ENCODE measurements around the gene EPS15. TPM values are rescaled to one million over a fixed set of nuclear protein-coding genes. Genes with fewer than 3 reads are reported as not detected.

Gene EPS15
- total and polyA plus RNA-seq, 7 donors: 16.4 to 131 (median 72.4) TPM

GRCh38 chr1:51498924-51499323 lies 20.1 kb downstream of the EPS15 start:
- Histone ChIP-seq H3K27ac (no peak overlapping the region), H3K9me3 (no peaks in the 10 kb centered on the region), H3K27me3 (no peaks in the 10 kb centered on the region), H3K4me1 (peaks cover 0 to 43% (median 22%) of the 10 kb centered on the region in 4 donors), H3K36me3 (no peaks in the 10 kb centered on the region), H3K4me3 (no peak overlapping the region)
- no peak for TF ChIP-seq CTCF (IDR thresholded peaks at IDR 0.05)
- TF ChIP-seq POLR2A (IDR thresholded peaks at IDR 0.05): no peak
- TF ChIP-seq POLR2AphosphoS5 (IDR thresholded peaks at IDR 0.05): no peak
- no peak for TF ChIP-seq EP300 (IDR thresholded peaks at IDR 0.05)
- DNase-seq: no peak
- WGBS, 2 donors: 71 to 90% methylated on average over 2 of the region's 2 CpGs
- intact Hi-C loops (cut with DNase I): no loop called here

GRCh38 chr1:51497340-51497739 lies 21.7 kb downstream of the EPS15 start:
- H3K27ac ChIP-seq: peak overlapping the region in 1 of 4 donors; percentile 66
- H3K9me3 ChIP-seq: no peaks in the 10 kb centered on the region
- 92 to 96% methylated on average over 5 of the region's 5 CpGs for WGBS, 2 donors
- intact Hi-C loops (cut with DNase I): no loop called here
- H3K36me3 ChIP-seq: no peaks in the 10 kb centered on the region
- H3K27me3 ChIP-seq: no peaks in the 10 kb centered on the region
- TF ChIP-seq EP300 (IDR thresholded peaks at IDR 0.05) (no peak), CTCF (IDR thresholded peaks at IDR 0.05) (no peak), POLR2AphosphoS5 (IDR thresholded peaks at IDR 0.05) (no peak), POLR2A (IDR thresholded peaks at IDR 0.05) (no peak)
- peaks cover 0 to 53% (median 33%) of the 10 kb centered on the region in 4 donors for H3K4me1 ChIP-seq
- H3K4me3 ChIP-seq: no peak overlapping the region
- DNase-seq: no peak

GRCh38 chr1:51494138-51494830 lies 24.8 kb downstream of the EPS15 start:
- H3K4me1 ChIP-seq: peaks cover 0 to 65% (median 56%) of the 10 kb centered on the region in 4 donors
- intact Hi-C loops (cut with DNase I): no loop called here
- WGBS, 2 donors: 56 to 81% methylated on average over 1 of the region's 1 CpG
- no peak for DNase-seq
- H3K4me3 ChIP-seq: no peak overlapping the region
- TF ChIP-seq POLR2AphosphoS5 (IDR thresholded peaks at IDR 0.05) (no peak), CTCF (IDR thresholded peaks at IDR 0.05) (no peak), POLR2A (IDR thresholded peaks at IDR 0.05) (no peak), EP300 (IDR thresholded peaks at IDR 0.05) (no peak)
- H3K9me3 ChIP-seq: no peaks in the 10 kb centered on the region
- H3K27me3 ChIP-seq: no peaks in the 10 kb centered on the region
- no peaks in the 10 kb centered on the region for H3K36me3 ChIP-seq
- H3K27ac ChIP-seq: peak overlapping the region in 3 of 4 donors; percentile 47 to 66 (median 57)

GRCh38 chr1:51491166-51491981 lies 27.7 kb downstream of the EPS15 start:
- no peaks in the 10 kb centered on the region for H3K27me3 ChIP-seq
- H3K27ac ChIP-seq: peak overlapping the region in 2 of 4 donors; percentile 32 to 46
- H3K4me3 ChIP-seq: no peak overlapping the region
- 18 to 48% methylated on average over 4 of the region's 4 CpGs for WGBS, 2 donors
- intact Hi-C loops (cut with DNase I): no loop called here
- H3K9me3 ChIP-seq: no peaks in the 10 kb centered on the region
- DNase-seq: no peak
- H3K36me3 ChIP-seq: no peaks in the 10 kb centered on the region
- H3K4me1 ChIP-seq: peaks cover 0 to 81% (median 77%) of the 10 kb centered on the region in 4 donors
- no peak for TF ChIP-seq EP300 (IDR thresholded peaks at IDR 0.05)
- no peak for TF ChIP-seq POLR2A (IDR thresholded peaks at IDR 0.05)
- no peak for TF ChIP-seq POLR2AphosphoS5 (IDR thresholded peaks at IDR 0.05)
- TF ChIP-seq CTCF (IDR thresholded peaks at IDR 0.05): no peak
